ENCODE results near the gene TSR3.

TSR3 gene

GRCh38 chr16:1314399-1315068, 37.1 kb downstream of the TSR3 start:
- Histone ChIP-seq H3K36me3 (ENCODE audit: insufficient read depth, low read length) (peaks cover 35% of the 10 kb centered on the region; the same call in 1 of the 2 replicates), H3K9me2 (replicated peaks; ENCODE audit: low read depth, low read length) (no peaks in the 10 kb centered on the region), H3K79me2 (ENCODE audit: insufficient read depth, low read length) (peaks cover 55% of the 10 kb centered on the region), H3K9me3 (ENCODE audit: insufficient read depth, low read depth, low read length) (no peaks in the 10 kb centered on the region), H3K4me3 (ENCODE audit: low read length, poor library complexity, severe bottlenecking) (no peak overlapping the region), H2AFZ (ENCODE audit: low read length) (no peak overlapping the region), H4K20me1 (ENCODE audit: insufficient read depth, low read length, poor library complexity, severe bottlenecking) (peaks cover 52% of the 10 kb centered on the region), H3K27me3 (ENCODE audit: insufficient read depth, low read length, poor library complexity, severe bottlenecking) (no peaks in the 10 kb centered on the region), H3F3A (ENCODE audit: low read depth) (no peaks in the 10 kb centered on the region), H3K9ac (ENCODE audit: low read depth, low read length, poor library complexity, severe bottlenecking) (no peak overlapping the region), H3K4me1 (ENCODE audit: insufficient read depth, low read length, poor library complexity, severe bottlenecking) (no peaks in the 10 kb centered on the region), H3K4me2 (ENCODE audit: low read depth, low read length, poor library complexity, severe bottlenecking) (no peak overlapping the region)
- no peak for TF ChIP-seq CTCF (conservative IDR thresholded peaks at IDR 0.05; ENCODE audit: low read length)
- TF ChIP-seq EZH2phosphoT487 (IDR thresholded peaks at IDR 0.05; ENCODE audit: borderline replicate concordance): no peak

DNA sequence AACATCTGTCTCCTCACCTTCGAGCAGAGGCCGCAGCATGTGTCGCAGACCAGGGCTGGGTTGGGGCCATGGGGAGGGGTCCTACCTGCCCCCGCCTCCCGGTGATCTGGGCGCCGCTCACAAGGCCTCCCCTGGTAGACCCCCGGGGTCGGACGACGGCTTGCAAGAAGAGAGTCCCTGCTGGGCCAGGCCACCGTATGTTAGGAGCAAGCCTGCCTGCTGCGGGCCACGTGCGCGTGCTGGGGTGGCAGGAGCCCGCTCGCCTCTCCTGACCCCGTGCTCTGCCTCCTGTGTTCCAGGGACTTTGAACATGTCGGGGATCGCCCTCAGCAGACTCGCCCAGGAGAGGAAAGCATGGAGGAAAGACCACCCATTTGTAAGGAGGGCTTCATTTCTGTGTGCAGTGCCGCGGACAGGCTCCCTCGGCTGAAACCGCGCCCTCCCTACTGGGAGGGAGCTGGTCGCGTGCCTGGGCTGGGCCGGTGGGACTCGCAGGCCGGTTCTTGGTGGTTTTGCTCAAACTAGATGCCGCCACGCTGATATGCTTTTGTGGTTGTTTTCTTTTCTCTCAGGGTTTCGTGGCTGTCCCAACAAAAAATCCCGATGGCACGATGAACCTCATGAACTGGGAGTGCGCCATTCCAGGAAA, 37.8 kb downstream of the TSR3 start:
- no peaks in the 10 kb centered on the region for H3K4me1 ChIP-seq (ENCODE audit: insufficient read depth, low read length, poor library complexity, severe bottlenecking)
- H3K4me3 ChIP-seq (ENCODE audit: low read length, poor library complexity, severe bottlenecking): no peak overlapping the region
- no peaks in the 10 kb centered on the region for H3K9me2 ChIP-seq (replicated peaks; ENCODE audit: low read depth, low read length)
- H4K20me1 ChIP-seq (ENCODE audit: insufficient read depth, low read length, poor library complexity, severe bottlenecking): peaks cover 52% of the 10 kb centered on the region
- H3K9me3 ChIP-seq (ENCODE audit: insufficient read depth, low read depth, low read length): no peaks in the 10 kb centered on the region
- peaks cover 30% of the 10 kb centered on the region; the same call in 1 of the 2 replicates for H3K36me3 ChIP-seq (ENCODE audit: insufficient read depth, low read length)
- H2AFZ ChIP-seq (ENCODE audit: low read length): no peak overlapping the region
- no peak overlapping the region for H3K9ac ChIP-seq (ENCODE audit: low read depth, low read length, poor library complexity, severe bottlenecking)
- peaks cover 55% of the 10 kb centered on the region for H3K79me2 ChIP-seq (ENCODE audit: insufficient read depth, low read length)
- no peak overlapping the region for H3K4me2 ChIP-seq (ENCODE audit: low read depth, low read length, poor library complexity, severe bottlenecking)
- no peaks in the 10 kb centered on the region for H3K27me3 ChIP-seq (ENCODE audit: insufficient read depth, low read length, poor library complexity, severe bottlenecking)
- TF ChIP-seq CTCF (conservative IDR thresholded peaks at IDR 0.05; ENCODE audit: low read length) (no peak), EZH2phosphoT487 (IDR thresholded peaks at IDR 0.05; ENCODE audit: borderline replicate concordance) (no peak)
- no peaks in the 10 kb centered on the region for H3F3A ChIP-seq (ENCODE audit: low read depth)

- Histone ChIP-seq H3K4me3 (ENCODE audit: low read length, poor library complexity, severe bottlenecking) (no peak overlapping the region), H3K4me1 (ENCODE audit: insufficient read depth, low read length, poor library complexity, severe bottlenecking) (no peaks in the 10 kb centered on the region), H3K36me3 (ENCODE audit: insufficient read depth, low read length) (peaks cover 23% of the 10 kb centered on the region; the same call in 1 of the 2 replicates), H3K79me2 (ENCODE audit: insufficient read depth, low read length) (peaks cover 55% of the 10 kb centered on the region), H3K27me3 (ENCODE audit: insufficient read depth, low read length, poor library complexity, severe bottlenecking) (no peaks in the 10 kb centered on the region), H3F3A (ENCODE audit: low read depth) (no peaks in the 10 kb centered on the region), H4K20me1 (ENCODE audit: insufficient read depth, low read length, poor library complexity, severe bottlenecking) (peaks cover 52% of the 10 kb centered on the region), H3K9ac (ENCODE audit: low read depth, low read length, poor library complexity, severe bottlenecking) (no peak overlapping the region), H3K9me2 (replicated peaks; ENCODE audit: low read depth, low read length) (no peaks in the 10 kb centered on the region), H3K9me3 (ENCODE audit: insufficient read depth, low read depth, low read length) (no peaks in the 10 kb centered on the region), H3K4me2 (ENCODE audit: low read depth, low read length, poor library complexity, severe bottlenecking) (peak overlapping the region; percentile 88), H2AFZ (ENCODE audit: low read length) (no peak overlapping the region)
- TF ChIP-seq CTCF (conservative IDR thresholded peaks at IDR 0.05; ENCODE audit: low read length) (no peak), EZH2phosphoT487 (IDR thresholded peaks at IDR 0.05; ENCODE audit: borderline replicate concordance) (no peak)
Observed at GRCh38 chr16:1312903-1313302, 38.8 kb downstream of the TSR3 start.

All from Loucy (cell line).